Stimulated activated CD4-positive, alpha-beta T cell treated with anti-CD3 and anti-CD28 coated beads, TNF-alpha, amount 100 ng/mL, for 4 hours (primary cell): Measurements from ENCODE around the gene KLHL13.
"Not testable (repeated sequence)": the region's sequence is repeated elsewhere in the genome, so short reads cannot be mapped to it uniquely, and the experiment has no call there.

Source experiments
- DNase-seq, 3 experiments: peaks; one replicate each; pipeline ENCODE4 v3.0.0-alpha.2; 2020; ENCODE audit warnings: low read depth in 3 of 3

The KLHL13 gene

DNA sequence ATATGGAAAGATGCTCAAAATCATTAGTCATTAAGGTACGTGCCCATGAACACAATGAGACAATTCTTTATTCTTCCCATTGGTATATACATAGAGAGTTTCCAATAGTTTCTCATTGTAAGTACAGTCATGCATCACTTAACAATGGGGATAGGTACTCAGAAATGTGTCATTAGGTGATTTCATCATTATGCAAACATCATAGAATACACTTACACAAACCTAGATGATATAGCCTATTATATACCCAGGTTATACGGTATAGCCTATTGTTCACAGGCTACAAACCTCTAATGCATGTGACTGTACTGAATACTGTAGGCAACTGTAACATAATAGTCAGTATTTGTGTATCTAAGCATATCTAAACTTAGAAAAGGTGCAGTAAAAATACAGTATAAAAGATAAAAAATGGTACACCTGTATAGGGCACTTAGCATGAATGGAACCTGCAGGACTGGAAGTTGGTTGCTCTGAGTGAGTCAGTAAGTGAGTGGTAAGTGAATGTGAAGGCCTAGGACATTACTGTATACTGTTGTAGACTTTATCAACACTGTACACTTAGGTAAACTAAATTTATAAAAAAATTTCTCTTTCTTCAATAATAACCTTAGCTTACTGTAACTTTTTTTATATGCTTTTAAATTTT, 49.6 kb downstream of the KLHL13 start:
- no peak for DNase-seq

DNA sequence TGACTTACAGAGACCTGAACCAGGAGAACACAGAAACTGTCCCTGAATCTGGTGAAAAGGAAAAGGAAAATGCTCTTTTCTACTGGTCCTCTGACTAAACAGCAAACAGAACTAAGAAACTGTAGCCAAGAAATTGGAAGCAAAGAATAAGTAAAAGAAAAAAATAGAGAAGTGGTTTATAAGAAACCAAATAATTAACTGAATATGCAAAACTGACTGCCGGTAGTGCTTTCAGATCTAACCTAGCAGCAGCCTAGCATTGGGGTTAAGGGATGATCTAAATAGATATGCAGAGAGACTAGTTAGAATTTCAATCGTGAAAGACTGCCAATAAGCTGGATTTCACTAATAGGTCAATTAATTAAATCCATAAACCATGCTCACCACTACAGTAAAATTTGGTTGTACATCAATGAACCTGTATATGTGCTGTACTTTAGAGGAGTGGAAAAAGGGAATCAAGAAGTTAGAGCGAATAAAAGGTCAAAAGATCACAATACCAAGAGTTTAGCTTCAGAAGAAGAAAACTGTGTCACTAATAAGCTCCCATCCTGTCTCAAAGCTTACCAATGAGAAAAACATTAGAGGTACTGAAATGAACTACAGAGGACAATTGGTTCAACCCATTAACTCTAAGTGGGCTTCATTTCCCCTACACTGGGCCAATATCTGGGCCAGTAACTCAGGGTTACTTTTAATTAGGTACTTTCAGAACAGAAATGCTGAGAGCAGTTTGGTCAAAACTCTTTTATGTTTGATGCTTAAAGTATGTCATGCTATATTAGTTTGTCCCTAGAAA, 53.6 kb downstream of the KLHL13 start:
- DNase-seq = no peak

- DNase-seq = no peak
Observed at GRCh38 chrX:118062048-118062789, 54.4 kb downstream of the KLHL13 start.

DNA sequence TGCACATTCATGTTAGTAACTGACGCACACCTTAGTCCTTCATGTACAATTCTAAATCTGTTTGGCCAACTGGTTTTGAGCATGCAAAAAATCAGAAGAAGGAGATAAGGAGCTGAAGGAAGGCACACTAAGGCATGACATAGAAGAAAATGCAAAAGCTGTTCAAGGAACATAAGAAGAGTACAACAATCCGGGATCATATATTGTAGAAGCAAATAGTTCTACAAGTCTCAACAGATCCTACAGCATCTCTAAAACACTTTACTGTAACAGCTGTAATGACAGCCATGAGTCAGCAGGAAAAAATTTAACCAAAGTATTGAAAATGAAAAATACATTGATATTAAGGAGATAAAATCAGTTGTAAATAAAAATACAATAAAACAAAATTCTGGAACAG, 57.7 kb downstream of the KLHL13 start:
- no peak for DNase-seq

- DNase-seq = no peak
Observed at GRCh38 chrX:118056870-118057269, 59.7 kb downstream of the KLHL13 start.

DNA sequence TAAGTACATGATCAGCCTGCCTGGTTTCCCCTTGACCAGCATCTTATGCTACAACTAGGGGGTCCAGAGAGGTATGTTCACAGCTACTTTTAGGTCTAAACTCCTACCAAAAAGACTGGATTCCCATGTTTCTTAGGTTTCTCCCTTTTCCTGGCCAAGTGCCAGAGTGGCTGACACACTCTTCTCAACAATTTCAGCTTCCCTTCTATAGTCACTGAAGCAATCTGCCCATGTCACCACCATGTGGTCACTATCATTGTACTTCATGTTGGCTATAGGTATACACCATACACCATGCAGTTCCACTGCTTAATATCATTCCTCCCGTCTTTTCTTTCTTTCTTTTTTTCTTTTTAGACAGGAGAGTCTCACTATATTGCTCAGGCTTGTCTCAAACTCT, 66.9 kb downstream of the KLHL13 start:
- no peak for DNase-seq

- DNase-seq = no peak
Observed at GRCh38 chrX:118047446-118048186, 69.0 kb downstream of the KLHL13 start.

GRCh38 chrX:118039591-118039990, 77.0 kb downstream of the KLHL13 start:
- DNase-seq = no peak

DNA sequence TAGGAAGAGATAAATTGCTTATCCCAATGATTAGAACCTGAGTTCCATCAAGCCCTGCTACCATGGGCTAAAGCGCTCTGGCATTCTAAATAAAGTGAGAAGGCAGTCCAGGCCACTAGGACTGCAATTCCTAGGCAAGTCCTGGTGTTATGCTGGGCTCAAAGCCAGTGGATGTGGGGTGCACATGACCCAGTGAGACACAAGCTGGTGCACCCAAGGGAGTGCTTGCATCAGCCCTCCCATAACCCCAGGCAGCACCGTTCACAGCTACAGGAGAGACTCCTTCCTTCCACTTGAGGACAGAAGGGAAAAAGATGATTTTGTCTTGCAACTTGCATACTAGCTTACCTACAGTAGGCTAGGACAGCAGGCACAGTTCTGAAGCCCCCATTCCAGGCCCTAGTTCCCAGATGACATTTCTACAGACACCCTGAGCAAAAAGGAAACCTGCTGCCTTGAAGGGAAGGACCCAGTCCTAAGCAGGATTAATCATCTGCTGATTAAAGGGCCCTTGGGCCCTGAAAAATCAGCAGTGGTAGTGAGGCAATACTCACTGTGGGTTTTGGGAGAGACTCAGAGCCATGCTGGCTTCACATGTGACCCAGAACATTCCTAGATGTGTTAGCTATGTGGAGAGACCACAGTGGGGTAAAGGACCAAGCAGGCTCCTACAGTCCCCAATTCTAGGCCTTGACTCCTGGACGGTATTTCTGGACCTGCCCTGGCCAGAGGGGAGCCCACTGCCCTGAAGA, 77.8 kb downstream of the KLHL13 start:
- DNase-seq = no peak

- no peak for DNase-seq
Observed at GRCh38 chrX:118026631-118027030, 90.0 kb downstream of the KLHL13 start.

DNA sequence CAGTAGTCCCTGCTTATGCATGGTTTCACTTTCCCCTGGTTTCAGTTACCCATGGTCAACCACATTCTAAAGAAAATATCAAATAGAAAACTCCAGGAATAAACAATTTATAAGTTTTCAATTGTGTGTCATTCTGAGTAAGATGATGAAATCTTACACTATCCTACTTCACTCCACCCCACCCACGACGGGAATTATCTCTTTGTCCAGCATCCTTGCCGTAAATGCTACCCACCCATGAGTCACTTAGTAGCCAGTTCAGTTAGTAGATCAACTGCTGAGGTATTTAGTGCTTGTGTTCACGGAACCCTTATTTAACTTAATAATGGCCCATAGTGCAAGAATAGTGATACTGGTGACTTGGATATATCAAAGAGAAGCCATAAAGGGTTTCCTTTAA, 91.4 kb downstream of the KLHL13 start:
- DNase-seq = no peak

DNA sequence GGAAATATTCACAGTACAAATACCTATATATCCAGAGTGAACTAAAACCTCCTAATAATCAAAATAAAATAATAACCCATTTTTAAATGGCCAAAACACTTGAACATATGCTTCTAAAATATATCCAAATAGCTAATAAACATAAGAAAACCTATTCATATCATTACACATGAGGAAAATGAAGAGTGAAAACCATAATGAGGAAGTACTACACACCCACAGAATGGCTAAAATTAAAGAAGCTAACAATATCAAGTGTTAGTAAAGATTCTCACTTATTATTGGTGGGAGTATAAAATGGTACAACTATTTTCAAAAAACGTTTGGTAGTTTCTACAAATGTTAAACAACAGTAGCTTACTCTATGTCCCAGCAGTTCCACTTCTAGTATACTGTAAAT, 92.1 kb downstream of the KLHL13 start:
- DNase-seq = no peak

- no peak for DNase-seq
Observed at GRCh38 chrX:118022753-118023152, 93.9 kb downstream of the KLHL13 start.

GRCh38 chrX:118016422-118016821, 100.2 kb downstream of the KLHL13 start:
- no peak for DNase-seq

- DNase-seq = not testable (repeated sequence)
Observed at GRCh38 chrX:118002417-118002816, 114.2 kb downstream of the KLHL13 start.

- DNase-seq = no peak
Observed at GRCh38 chrX:118000518-118000917, 116.1 kb downstream of the KLHL13 start.

GRCh38 chrX:117998171-117998570, 118.4 kb downstream of the KLHL13 start:
- DNase-seq = no peak

DNA sequence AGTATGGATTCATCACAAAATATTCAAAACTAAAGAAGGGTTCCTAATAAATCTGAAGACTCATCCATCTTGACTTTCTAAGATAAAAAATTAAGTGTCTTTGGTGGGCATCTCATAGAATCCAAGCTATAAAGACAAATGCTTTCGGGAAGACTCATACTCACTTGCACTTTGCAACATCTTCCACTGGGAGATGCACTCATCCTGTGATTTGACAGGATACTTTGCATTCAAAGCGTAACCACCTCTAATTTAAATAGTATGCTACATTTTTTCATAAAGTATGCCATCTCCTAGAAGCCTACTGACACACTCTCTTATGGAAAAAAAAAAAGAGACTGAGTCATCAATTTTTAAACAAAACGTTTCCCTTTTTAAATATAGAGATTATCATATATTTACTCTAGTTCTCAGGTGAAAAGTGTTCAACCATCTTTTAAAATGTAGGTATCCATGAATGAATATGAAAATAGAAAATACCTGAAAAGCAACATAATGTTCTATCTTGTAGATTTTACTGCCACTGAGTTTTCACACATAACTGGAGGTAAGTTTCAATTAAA, 119.6 kb downstream of the KLHL13 start:
- no peak for DNase-seq

GRCh38 chrX:117996408-117996807, 120.2 kb downstream of the KLHL13 start:
- DNase-seq = no peak

DNA sequence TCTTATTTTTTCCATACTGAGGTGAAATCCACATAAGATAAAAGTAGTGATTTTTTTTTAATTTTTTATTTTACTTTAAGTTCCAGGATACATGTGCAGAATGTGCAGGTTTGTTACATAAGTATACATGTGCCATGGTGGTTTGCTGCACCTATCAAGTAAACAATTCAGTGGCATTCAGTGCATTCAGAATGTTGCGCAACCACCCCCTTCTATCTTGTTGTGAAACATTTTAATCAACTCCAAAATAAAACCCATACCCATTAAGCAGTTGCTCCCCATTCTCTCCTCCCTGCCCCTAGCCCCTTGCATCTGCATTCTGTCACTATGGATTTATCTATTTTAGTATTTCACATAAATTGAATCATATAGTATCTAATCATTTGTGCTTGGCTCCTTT, 121.2 kb downstream of the KLHL13 start:
- no peak for DNase-seq

DNA sequence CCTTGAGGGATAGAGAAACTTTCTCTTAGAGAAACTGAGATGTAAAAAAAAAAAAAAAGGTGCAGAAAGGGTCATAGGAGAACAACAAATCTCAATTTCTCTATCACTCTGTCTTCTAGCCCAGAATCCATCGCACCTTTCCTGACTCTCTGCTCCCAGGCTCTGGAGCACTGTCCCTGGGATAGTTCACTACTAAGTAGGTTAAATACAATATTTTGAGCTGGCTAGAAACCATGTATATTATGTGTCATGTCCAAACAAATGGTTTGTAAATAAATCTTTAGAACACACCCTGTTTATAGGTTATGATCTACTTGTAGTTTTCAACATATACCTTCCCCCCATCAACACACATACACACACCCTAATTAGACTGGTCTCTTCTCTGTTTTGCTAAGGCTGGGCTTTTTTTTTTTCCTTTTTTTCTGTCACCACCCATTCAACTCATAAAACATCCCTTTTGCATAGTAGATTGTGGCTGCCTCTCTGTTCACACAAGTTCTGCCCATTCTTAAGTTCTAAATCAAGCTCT, 124.4 kb downstream of the KLHL13 start:
- no peak for DNase-seq
